Panc1 (cell line): Measurements from ENCODE around the gene PPP1R3C. TPM values are rescaled to one million over a fixed set of nuclear protein-coding genes. Genes with fewer than 3 reads are reported as not detected.

Experiments used
- ATAC-seq: fragments of 200-7000 bp; cut with Tn5 transposase; 2 replicates; pipeline ENCODE4 v1.9.1; 2020; ENCODE audit warnings: mild to moderate bottlenecking, moderate library complexity
- BruUV-seq: library from RNA; stranded (reverse); fragments of 400-500 nt; replicated peaks from 2 replicates; lab custom pipeline; 2021; lab: Mats Ljungman, UMichigan
- CTCF ChIA-PET: fragments of 300-600 bp; sonication (Branson Sonifier 250); formaldehyde crosslinking; loops from one replicate; lab custom pipeline; 2022; ENCODE audit warnings: antibody characterized with exemption; lab: Charles Lee
- POLR2A ChIA-PET: fragments of 300-600 bp; sonication (Branson Sonifier 250); formaldehyde crosslinking; loops from one replicate; lab custom pipeline; 2022; ENCODE audit warnings: antibody characterized with exemption; lab: Charles Lee
- DNase-seq: peaks from one replicate; pipeline ENCODE4 v3.0.0-alpha.2; 2010; ENCODE audit warnings: low read depth, low spot score
- H3K27ac ChIP-seq: 2 replicates; pipeline ENCODE4 v1.5.1; 2011; ENCODE audit warnings: mild to moderate bottlenecking, low read length, inconsistent platforms
- H3K27me3 ChIP-seq: fragments of 200-500 bp; sonication (Bioruptor generic); 2 replicates; pipeline ENCODE4 v1.6.0; 2014; ENCODE audit warnings: low read length, inconsistent platforms; ENCODE audit not compliant: control insufficient read depth, insufficient read depth
- H3K36me3 ChIP-seq: fragments of 200-500 bp; sonication (Bioruptor generic); 2 replicates; pipeline ENCODE4 v1.5.1; 2014; ENCODE audit warnings: inconsistent platforms, mild to moderate bottlenecking, low read length, moderate library complexity; ENCODE audit not compliant: control insufficient read depth, insufficient read depth
- H3K4me1 ChIP-seq: 2 replicates; pipeline ENCODE4 v1.5.1; 2011; ENCODE audit warnings: inconsistent platforms, mild to moderate bottlenecking, low read length, moderate library complexity; ENCODE audit not compliant: control insufficient read depth, insufficient read depth
- H3K4me3 ChIP-seq, 2 experiments: 2 replicates each; pipeline ENCODE4 v1.5.1; 2011 to 2012; ENCODE audit warnings: low read depth in 2 of 2, low read length in 2 of 2, mild to moderate bottlenecking in 2 of 2, inconsistent platforms in 1 of 2, moderate library complexity in 1 of 2
- H3K9me3 ChIP-seq: fragments of 200-500 bp; sonication (Bioruptor generic); 2 replicates; pipeline ENCODE4 v1.5.1; 2014; ENCODE audit warnings: low read depth, mild to moderate bottlenecking, inconsistent platforms, low read length, moderate library complexity; ENCODE audit not compliant: control insufficient read depth, insufficient read depth
- POLR2AphosphoS5 ChIP-seq: IDR thresholded peaks from 2 replicates; pipeline ENCODE4 v1.6.1; 2012; ENCODE audit warnings: mild to moderate bottlenecking, low read depth, low read length, moderate library complexity
- SIN3A ChIP-seq: IDR thresholded peaks from 2 replicates; pipeline ENCODE4 v1.6.1; 2012; ENCODE audit warnings: low read depth, mild to moderate bottlenecking, low read length, moderate library complexity, borderline replicate concordance; ENCODE audit not compliant: insufficient read depth
- TCF7L2 ChIP-seq: IDR thresholded peaks from 2 replicates; pipeline ENCODE4 v1.6.1; 2011; ENCODE audit warnings: mild to moderate bottlenecking, low read depth, low read length, inconsistent platforms
- in situ Hi-C: cut with HindIII; loops from 2 replicates; pipeline ENCODE4 v1.10.0; 2016; ENCODE audit warnings: low sequenced_read_pairs, low pct_unique_long_range_greater_than_20kb
- intact Hi-C: fragments of 100-400 bp; cut with micrococcal nuclease; formaldehyde crosslinking; loops from one replicate; pipeline ENCODE4 v1.10.0; 2022; ENCODE audit not compliant: unreplicated experiment
- total RNA-seq: library from RNA; stranded (reverse); gene quantifications from one replicate; pipeline ENCODE4 v1.2.1, GENCODE V29; 2021; ENCODE audit not compliant: unreplicated experiment
- TF ChIP-seq, protein P1 (sequence below), 2 experiments: IDR thresholded peaks; 2 replicates each; pipeline ENCODE4 v1.6.1; 2011 to 2012; ENCODE audit warnings: low read depth in 2 of 2, control low read depth in 1 of 2, low read length in 1 of 2, mild to moderate bottlenecking in 1 of 2, moderate library complexity in 1 of 2; ENCODE audit not compliant: insufficient read depth in 1 of 2
- TF ChIP-seq, protein P2 (sequence below): fragments of 450-650 bp; IDR thresholded peaks from 2 replicates; pipeline ENCODE4 v1.5.1; 2017; ENCODE audit warnings: mild to moderate bottlenecking

Gene PPP1R3C
- total RNA-seq, 1 experiment from 2014 or later: 1.2 TPM

- Histone ChIP-seq H3K4me3 (no peak overlapping the region), H3K27ac (no peak overlapping the region), H3K9me3 (no peaks in the 10 kb centered on the region; the same call in 1 of the 2 replicates), H3K4me1 (no peaks in the 10 kb centered on the region), H3K36me3 (no peaks in the 10 kb centered on the region), H3K27me3 (no peaks in the 10 kb centered on the region)
- POLR2A ChIA-PET: no interaction called here
- no TSS peak for BruUV-seq
- TF ChIP-seq, protein P1, sequence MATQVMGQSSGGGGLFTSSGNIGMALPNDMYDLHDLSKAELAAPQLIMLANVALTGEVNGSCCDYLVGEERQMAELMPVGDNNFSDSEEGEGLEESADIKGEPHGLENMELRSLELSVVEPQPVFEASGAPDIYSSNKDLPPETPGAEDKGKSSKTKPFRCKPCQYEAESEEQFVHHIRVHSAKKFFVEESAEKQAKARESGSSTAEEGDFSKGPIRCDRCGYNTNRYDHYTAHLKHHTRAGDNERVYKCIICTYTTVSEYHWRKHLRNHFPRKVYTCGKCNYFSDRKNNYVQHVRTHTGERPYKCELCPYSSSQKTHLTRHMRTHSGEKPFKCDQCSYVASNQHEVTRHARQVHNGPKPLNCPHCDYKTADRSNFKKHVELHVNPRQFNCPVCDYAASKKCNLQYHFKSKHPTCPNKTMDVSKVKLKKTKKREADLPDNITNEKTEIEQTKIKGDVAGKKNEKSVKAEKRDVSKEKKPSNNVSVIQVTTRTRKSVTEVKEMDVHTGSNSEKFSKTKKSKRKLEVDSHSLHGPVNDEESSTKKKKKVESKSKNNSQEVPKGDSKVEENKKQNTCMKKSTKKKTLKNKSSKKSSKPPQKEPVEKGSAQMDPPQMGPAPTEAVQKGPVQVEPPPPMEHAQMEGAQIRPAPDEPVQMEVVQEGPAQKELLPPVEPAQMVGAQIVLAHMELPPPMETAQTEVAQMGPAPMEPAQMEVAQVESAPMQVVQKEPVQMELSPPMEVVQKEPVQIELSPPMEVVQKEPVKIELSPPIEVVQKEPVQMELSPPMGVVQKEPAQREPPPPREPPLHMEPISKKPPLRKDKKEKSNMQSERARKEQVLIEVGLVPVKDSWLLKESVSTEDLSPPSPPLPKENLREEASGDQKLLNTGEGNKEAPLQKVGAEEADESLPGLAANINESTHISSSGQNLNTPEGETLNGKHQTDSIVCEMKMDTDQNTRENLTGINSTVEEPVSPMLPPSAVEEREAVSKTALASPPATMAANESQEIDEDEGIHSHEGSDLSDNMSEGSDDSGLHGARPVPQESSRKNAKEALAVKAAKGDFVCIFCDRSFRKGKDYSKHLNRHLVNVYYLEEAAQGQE (IDR thresholded peaks at IDR 0.05; ENCODE audit: insufficient read depth in 1 of 2, low read depth in 2 of 2, low read length in 1 of 2): no peak
- TF ChIP-seq TCF7L2 (no peak), SIN3A (no peak), POLR2AphosphoS5 (no peak)
- TF ChIP-seq, protein P2, sequence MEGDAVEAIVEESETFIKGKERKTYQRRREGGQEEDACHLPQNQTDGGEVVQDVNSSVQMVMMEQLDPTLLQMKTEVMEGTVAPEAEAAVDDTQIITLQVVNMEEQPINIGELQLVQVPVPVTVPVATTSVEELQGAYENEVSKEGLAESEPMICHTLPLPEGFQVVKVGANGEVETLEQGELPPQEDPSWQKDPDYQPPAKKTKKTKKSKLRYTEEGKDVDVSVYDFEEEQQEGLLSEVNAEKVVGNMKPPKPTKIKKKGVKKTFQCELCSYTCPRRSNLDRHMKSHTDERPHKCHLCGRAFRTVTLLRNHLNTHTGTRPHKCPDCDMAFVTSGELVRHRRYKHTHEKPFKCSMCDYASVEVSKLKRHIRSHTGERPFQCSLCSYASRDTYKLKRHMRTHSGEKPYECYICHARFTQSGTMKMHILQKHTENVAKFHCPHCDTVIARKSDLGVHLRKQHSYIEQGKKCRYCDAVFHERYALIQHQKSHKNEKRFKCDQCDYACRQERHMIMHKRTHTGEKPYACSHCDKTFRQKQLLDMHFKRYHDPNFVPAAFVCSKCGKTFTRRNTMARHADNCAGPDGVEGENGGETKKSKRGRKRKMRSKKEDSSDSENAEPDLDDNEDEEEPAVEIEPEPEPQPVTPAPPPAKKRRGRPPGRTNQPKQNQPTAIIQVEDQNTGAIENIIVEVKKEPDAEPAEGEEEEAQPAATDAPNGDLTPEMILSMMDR: no peak
- intact Hi-C loops: no loop called here
- ATAC-seq (no peak), DNase-seq (no peak)
- CTCF ChIA-PET: interaction anchor here (1.3 kb wide), 1 partner anchor 40 kb away, joined by 5 read pairs; no protein-coding TSS in a partner anchor
- in situ Hi-C loops: no loop called here
Measured at GRCh38 chr10:91603931-91604331, 28.9 kb downstream of the PPP1R3C start.

GRCh38 chr10:91602868-91603568 is 29.9 kb downstream of the PPP1R3C start:
- CTCF ChIA-PET: no interaction called here
- no peak overlapping the region for H3K27ac ChIP-seq

More at GRCh38 chr10:91602868-91603568, 29.9 kb downstream of the PPP1R3C start:
- in situ Hi-C loops (no loop called here), intact Hi-C loops (no loop called here)
- no peaks in the 10 kb centered on the region for H3K27me3 ChIP-seq
- H3K36me3 ChIP-seq: no peaks in the 10 kb centered on the region
- H3K9me3 ChIP-seq: no peaks in the 10 kb centered on the region; the same call in 1 of the 2 replicates
- H3K4me3 ChIP-seq: no peak overlapping the region
- no TSS peak for BruUV-seq
- TF ChIP-seq SIN3A: no peak
- TF ChIP-seq TCF7L2: no peak
- TF ChIP-seq, protein P1 (IDR thresholded peaks at IDR 0.05; ENCODE audit: insufficient read depth in 1 of 2, low read depth in 2 of 2, low read length in 1 of 2): no peak
- no peak for TF ChIP-seq POLR2AphosphoS5
- TF ChIP-seq, protein P2: no peak
- ATAC-seq (no peak), DNase-seq (no peak)
- no peaks in the 10 kb centered on the region for H3K4me1 ChIP-seq
- POLR2A ChIA-PET: no interaction called here
